Ascending aorta (tissue), 2 donors: Measurements from ENCODE around the gene UPP2. TPM values are rescaled to one million over a fixed set of nuclear protein-coding genes. Genes with fewer than 3 reads are reported as not detected.

Source experiments
- DNase-seq, 2 donors: peaks; one replicate each; pipeline ENCODE4 v3.0.0-alpha.2; 2019; ENCODE audit warnings: low spot score in 2 of 2
- H3K27ac ChIP-seq, 2 donors: fragments of 200-600 bp; sonication (generic); one replicate each; pipeline ENCODE4 v1.5.1; 2016 to 2017; ENCODE audit warnings: mild to moderate bottlenecking in 1 of 2
- H3K27me3 ChIP-seq: fragments of 200-600 bp; sonication (generic); one replicate; pipeline ENCODE4 v1.5.1; 2017
- H3K36me3 ChIP-seq, 2 donors: fragments of 200-600 bp; sonication (generic); one replicate each; pipeline ENCODE4 v1.5.1; 2016
- H3K4me1 ChIP-seq, 2 donors: fragments of 200-600 bp; sonication (generic); one replicate each; pipeline ENCODE4 v1.5.1; 2016 to 2017; ENCODE audit warnings: mild to moderate bottlenecking in 1 of 2
- H3K4me3 ChIP-seq, 2 donors: fragments of 200-600 bp; sonication (generic); one replicate each; pipeline ENCODE4 v1.5.1; 2016 to 2017; ENCODE audit warnings: mild to moderate bottlenecking in 1 of 2
- H3K9me3 ChIP-seq, 2 donors: fragments of 200-600 bp; sonication (generic); one replicate each; pipeline ENCODE4 v1.5.1; 2016
- CTCF ChIP-seq, 3 experiments: fragments of 200-600 bp in 2 of 3; fragments of 450-650 bp in 1 of 3; sonication (generic) in 2 of 3; IDR thresholded peaks; one replicate each; pipeline ENCODE4 v1.5.1; 2016 to 2019; ENCODE audit warnings: antibody characterized with exemption in 3 of 3, mild to moderate bottlenecking in 1 of 3, moderate library complexity in 1 of 3
- intact Hi-C: fragments of 100-400 bp; cut with DNase I; formaldehyde crosslinking; loops from one replicate; pipeline ENCODE4 v1.15.1; 2023
- total RNA-seq: library from RNA; depleted of rRNA; stranded (reverse); fragments of >200 nt; gene quantifications from one replicate; pipeline ENCODE4 v1.1.0, GENCODE V29; 2016

UPP2 gene
- total RNA-seq, 1 donor from 2014 or later: not detected

DNA sequence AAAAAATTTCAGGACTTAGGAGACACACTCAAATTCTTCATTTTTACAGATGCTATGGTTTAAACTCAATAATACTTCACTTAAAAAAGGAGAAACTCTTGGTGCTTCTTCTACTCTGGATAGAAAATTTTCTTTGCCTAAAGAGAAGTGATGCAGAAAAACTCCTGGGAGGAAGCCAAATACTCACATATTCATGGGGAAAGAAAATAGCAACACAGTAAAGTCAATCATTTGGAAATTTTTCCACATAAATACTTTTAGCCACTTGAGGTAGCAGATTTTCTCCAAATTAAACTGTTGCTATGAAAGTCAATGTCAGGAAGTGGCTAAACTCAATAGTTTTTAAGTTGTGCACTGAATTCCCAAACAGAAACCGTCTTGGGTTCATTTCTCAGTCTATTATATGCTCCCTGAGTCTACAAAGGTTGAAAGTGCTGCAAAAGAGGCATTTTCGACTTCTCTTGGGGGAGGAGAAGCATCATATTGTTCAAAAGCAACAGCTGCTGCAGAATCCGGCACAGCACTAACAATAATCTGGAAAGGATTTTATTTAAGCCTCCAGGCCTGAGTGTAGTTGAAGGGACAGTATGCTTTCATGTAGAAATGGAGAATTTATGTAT is 81.1 kb downstream of the UPP2 start:
- no peak for DNase-seq
- no peak overlapping the region for H3K4me3 ChIP-seq
- no peaks in the 10 kb centered on the region for H3K9me3 ChIP-seq
- no peaks in the 10 kb centered on the region for H3K4me1 ChIP-seq
- TF ChIP-seq CTCF (IDR thresholded peaks at IDR 0.05): no peak
- no peak overlapping the region for H3K27ac ChIP-seq
- H3K27me3 ChIP-seq: no peaks in the 10 kb centered on the region
- H3K36me3 ChIP-seq: no peaks in the 10 kb centered on the region
- intact Hi-C loops: loop anchor here (10.0 kb wide), 1 partner anchor 572 kb away; no protein-coding TSS in a partner anchor

DNA sequence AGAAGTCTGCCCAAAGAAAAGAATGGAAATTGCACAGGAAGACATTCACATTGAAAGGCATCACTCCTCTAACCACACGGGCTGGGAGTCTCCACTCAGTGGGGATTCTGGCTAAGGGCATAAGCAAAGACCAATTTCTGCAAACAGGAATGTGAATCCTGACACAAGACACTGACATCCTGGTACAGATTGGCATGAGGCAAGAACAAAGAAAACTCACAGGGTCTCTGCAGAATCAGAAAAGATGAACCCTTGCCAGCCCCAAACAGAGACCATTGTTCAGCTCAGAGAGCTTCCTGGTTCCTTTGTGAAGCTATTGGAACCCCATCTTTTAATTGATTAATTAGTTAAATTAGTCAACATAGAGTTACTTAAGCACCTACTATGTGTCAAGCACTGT is 82.3 kb downstream of the UPP2 start:
- no peak for DNase-seq
- Histone ChIP-seq H3K27me3 (no peaks in the 10 kb centered on the region), H3K36me3 (no peaks in the 10 kb centered on the region), H3K9me3 (no peaks in the 10 kb centered on the region), H3K4me3 (no peak overlapping the region), H3K4me1 (no peaks in the 10 kb centered on the region), H3K27ac (no peak overlapping the region)
- intact Hi-C loops: loop anchor here (10.0 kb wide), 1 partner anchor 571 kb away; no protein-coding TSS in a partner anchor
- TF ChIP-seq CTCF (IDR thresholded peaks at IDR 0.05): no peak

GRCh38 chr2:158184556-158185343 is 83.1 kb downstream of the UPP2 start:
- TF ChIP-seq CTCF (IDR thresholded peaks at IDR 0.05): no peak
- no peaks in the 10 kb centered on the region for H3K36me3 ChIP-seq
- intact Hi-C loops: loop anchor here (10.0 kb wide), 1 partner anchor 570 kb away; no protein-coding TSS in a partner anchor
- DNase-seq: no peak
- no peak overlapping the region for H3K27ac ChIP-seq
- H3K27me3 ChIP-seq: no peaks in the 10 kb centered on the region
- H3K4me1 ChIP-seq: no peaks in the 10 kb centered on the region
- H3K9me3 ChIP-seq: no peaks in the 10 kb centered on the region
- no peak overlapping the region for H3K4me3 ChIP-seq

Other genes with a start within 250 kb of the UPP2 start
- 6.9 TPM for gene ACVR1, start 225.5 kb upstream of the UPP2 start, total RNA-seq